NOMO-1 treated with DMSO at 0.1 percent for 48 hours (cell line): ENCODE measurements around the gene NEGR1.

Source experiments
- DNase-seq: peaks from one replicate; lab custom pipeline; 2025; ENCODE audit not compliant: unreplicated experiment; lab: John Stamatoyannopoulos, UW

Gene NEGR1

DNA sequence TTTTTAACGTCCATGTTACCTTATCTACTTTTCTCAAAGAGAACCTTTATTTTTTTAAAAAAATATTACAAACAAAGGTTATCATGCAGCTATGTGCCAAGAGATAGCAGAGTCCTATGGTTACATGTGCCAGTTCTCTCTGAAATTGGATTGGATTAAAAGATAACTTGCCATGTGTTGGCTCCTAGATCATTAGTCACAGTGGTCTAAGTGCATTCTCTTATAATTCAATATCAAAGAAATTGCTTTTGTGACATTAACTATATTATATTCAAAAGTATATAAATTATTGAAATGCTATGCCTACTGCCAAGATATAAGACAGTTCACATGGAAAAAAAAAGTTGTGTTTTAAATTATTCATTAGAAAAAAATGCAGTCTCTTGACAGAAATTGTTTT is 494.2 kb downstream of the NEGR1 start:
- DNase-seq: no peak

GRCh38 chr1:71787699-71788098 is 494.6 kb downstream of the NEGR1 start:
- no peak for DNase-seq

DNA sequence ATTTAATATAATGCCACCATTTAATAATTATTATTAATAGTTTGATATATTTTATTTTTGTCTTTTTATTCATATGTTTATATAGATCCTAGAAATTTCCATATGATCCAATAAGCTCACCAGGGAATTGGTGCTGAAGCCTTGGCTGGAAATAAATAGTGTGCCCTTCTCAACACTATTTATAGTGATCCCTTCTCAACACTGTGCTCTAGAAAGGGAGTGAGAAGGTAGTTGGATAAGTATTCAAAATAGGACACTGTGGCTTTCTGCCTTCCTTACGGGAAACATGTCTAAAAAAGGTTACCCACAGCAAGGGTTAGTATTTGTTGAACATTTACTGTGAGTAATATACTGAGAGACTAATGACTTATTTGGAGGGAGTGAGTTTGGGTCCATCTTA is 496.1 kb downstream of the NEGR1 start:
- no peak for DNase-seq

GRCh38 chr1:71785450-71785849 is 496.9 kb downstream of the NEGR1 start:
- no peak for DNase-seq

- no peak for DNase-seq
Measured at GRCh38 chr1:71785000-71785399, 497.3 kb downstream of the NEGR1 start.

DNA sequence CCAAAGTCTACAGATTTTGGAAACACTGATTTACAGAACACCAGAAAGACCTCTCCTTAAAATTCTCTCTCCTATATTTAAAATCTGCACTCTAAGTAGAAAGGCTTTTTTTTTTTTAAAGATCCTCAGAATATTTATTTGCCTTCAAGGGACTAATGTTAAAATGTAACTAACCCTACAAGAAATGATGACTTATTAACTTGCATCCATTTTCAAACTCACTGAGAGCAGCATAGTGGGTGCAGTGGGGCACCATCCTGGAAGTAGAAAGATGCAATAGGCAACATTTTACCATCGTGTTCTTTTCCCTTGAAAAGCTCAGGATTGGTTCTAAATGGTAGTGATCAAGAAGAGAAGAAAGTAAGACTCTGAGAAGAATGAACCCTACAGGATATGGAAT is 498.1 kb downstream of the NEGR1 start:
- no peak for DNase-seq

DNA sequence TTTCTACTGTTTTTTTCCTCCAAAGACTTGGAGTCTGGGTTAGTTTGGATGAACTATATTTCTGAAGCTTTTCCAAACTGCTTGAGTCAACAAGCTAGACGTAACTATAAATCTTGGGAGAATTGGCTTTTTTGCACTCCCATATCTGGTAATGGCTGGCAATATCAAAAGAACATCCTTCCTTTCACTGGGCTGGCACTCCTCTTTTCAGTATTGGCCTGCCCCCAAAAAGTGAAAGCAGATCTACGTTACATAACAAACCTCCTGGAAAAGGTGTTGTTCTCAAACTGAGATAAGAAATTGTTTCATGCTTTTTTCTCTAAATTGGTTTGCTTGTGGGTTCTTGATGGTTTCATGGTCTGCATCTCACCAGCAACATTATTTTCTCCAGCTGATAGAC is 499.3 kb downstream of the NEGR1 start:
- DNase-seq: no peak

GRCh38 chr1:71781450-71781849 is 500.9 kb downstream of the NEGR1 start:
- DNase-seq: no peak

GRCh38 chr1:71780681-71781080 is 501.7 kb downstream of the NEGR1 start:
- no peak for DNase-seq

DNA sequence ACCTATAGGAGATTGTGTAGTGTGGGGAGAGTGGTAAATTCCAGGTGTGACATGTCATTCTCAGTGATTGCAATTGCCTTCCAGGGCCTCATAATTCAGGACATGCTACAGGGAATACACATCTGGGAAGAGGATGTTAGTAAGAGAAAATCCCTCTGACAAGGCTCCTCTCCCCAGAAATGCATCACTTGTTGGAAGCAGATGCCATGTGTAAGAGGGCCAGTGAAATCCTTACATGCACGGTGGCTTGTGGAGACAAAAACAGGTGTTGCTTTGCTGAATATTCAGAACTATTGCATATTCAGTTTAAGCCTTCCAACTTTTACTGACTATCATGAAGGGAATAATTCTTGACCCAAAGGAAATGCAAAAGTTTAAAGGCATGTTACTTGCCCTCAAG is 503.4 kb downstream of the NEGR1 start:
- DNase-seq: no peak

- no peak for DNase-seq
Measured at GRCh38 chr1:71777094-71777493, 505.2 kb downstream of the NEGR1 start.

- peak; percentile 18 for DNase-seq
Measured at GRCh38 chr1:71774705-71775104, 507.6 kb downstream of the NEGR1 start.

DNA sequence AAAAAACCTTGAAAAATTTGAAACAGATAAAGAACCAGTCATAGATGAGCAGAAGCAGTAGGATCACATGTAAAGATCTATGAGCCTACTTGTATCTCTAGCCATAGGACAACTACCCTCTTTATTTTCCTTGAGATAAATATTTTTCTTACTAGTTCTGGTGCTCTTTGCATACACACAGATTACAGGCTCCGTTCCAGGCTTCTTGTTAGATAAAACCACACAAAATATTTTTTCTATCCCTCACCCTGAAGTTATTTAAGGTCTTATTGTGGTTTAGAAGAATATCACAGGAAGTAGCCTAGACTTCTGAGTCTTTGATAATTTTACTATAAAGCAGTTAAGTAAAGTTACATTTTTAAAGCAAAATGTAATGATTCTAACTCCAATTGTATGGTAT is 512.2 kb downstream of the NEGR1 start:
- no peak for DNase-seq

GRCh38 chr1:71766748-71767147 is 515.6 kb downstream of the NEGR1 start:
- DNase-seq: peak; percentile 70

- DNase-seq: no peak
Measured at GRCh38 chr1:71762514-71763255, 519.7 kb downstream of the NEGR1 start.

GRCh38 chr1:71755441-71755840 is 526.9 kb downstream of the NEGR1 start:
- DNase-seq: no peak

DNA sequence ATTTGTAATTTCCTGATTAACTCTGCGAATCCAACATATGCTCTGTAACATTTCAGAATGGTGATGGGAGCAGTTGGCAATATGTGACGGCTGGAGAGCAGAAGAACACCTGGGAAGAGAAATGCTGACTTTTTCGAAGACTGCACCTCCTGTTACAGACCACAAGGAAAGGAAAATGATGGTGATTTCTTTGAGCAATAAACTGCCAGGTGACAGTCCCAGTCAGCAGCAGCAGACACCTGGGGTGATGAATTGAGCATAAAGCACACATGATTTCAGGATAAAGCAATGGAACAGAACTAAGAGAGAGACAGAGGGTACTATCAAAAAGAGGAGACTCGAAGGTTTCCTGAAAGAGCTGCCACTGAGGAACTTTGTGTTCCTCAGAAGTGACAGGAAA is 528.6 kb downstream of the NEGR1 start:
- no peak for DNase-seq

DNA sequence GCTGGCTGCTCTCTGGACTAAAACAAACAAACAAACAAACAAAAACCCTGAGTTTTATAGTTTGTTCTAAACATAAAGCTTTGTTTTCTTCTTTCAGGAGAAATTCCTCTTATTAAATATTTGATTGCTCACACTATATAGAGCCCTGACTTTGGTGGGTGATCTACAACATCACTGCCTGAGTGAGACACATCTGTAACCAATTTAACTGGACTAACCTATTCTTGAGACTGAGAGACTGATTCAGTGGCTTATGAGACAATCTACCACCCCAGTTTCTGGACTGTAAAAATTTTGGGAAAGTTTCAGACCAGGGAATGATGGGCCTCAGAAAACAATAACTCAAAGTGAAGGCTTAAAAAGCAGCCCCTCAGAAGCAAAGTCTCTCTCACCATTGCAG is 537.0 kb downstream of the NEGR1 start:
- no peak for DNase-seq

DNA sequence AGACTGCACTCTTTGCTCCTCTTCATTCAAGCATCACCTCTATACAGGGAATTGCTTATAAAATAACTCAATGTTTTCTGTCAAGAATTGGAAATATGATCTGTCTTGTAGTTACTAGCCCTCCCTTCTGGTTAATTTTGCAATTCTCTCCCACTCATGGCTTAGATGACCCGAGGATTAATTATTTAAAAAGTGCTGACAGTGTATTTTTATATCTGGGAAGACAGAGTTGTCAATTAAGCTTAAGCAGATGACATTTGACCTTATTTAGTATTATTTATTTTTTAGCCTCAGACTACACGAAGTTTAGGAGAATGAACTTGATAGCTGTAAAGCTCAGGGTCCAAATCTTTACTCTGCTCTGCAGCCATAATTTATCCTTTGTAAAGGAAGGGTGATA is 538.5 kb downstream of the NEGR1 start:
- DNase-seq: no peak

- DNase-seq: no peak
Measured at GRCh38 chr1:71738910-71739309, 543.4 kb downstream of the NEGR1 start.

DNA sequence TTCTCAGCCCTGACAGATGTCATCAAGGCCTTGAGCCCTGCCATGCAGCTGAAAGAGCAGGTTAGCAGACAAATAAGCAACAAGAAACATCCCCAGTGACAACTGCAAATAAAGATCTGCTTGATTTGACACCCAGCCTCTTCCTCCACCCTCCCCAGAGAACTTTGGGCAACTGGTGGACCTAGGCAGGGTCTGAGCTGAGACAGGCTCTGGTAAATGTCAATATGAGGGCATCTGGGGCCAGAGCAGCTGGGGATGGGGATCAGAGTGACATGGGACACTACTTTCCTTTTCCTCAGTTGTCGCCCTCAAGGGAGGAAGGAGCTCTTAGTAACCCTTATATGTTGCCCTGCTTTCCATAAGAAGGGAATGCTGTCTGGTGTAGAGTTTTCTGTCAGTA is 544.1 kb downstream of the NEGR1 start:
- no peak for DNase-seq

DNA sequence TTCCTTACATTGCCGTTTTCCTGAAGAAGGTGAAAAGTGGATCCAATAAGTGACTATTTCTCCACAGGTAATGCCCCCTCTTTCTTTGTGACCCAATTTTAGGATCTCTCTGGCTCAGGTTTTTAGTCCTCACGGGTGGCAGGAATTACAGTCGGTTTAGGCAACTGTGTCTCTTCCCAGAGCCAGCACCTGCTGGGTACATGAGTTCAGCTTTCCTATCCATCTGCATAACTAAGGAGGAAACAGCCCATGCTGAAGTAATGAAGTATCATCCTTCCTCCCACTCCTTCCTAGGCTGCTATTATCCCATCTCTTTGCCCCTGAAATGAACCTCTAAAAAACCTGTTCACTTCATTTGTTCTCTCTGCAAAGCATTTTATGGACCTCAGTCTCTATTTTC is 544.6 kb downstream of the NEGR1 start:
- DNase-seq: no peak

DNA sequence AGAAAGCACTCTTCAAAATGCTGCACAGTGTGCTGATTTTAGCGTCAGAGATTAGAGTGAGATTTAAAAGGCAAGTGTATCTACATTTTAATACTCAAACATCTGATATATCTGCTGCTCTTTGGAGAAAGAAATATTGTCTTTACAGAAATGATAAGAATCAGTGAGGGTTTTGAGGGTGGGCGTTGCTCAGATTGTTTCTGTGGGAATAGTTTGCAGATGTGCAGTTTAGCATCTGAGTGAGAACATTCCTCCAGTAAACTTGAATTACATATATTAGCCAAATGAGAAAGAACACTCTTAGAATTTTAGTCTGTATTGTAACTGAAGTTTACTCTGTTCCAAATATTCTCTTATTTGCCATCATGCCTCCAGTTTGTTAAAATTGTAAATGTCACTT is 549.2 kb downstream of the NEGR1 start:
- DNase-seq: no peak
